Neuronal stem cell (in vitro differentiated cells): ENCODE results near the gene RPGRIP1.
"Not testable (repeated sequence)": the region's sequence is repeated elsewhere in the genome, so short reads cannot be mapped to it uniquely, and the experiment has no call there.

Experiments
- DNase-seq: peaks from one replicate; pipeline ENCODE4 v3.0.0-alpha.2; 2013; ENCODE audit warnings: low spot score
- H2AFZ ChIP-seq: one replicate; pipeline ENCODE4 v1.6.1; 2013; ENCODE audit warnings: mild to moderate bottlenecking, low read length, inconsistent platforms
- H2AK5ac ChIP-seq: 2 replicates; pipeline ENCODE4 v1.6.1; 2013; ENCODE audit warnings: low read depth, mild to moderate bottlenecking, inconsistent platforms, low read length, moderate library complexity, mixed read lengths
- H2BK120ac ChIP-seq: 2 replicates; pipeline ENCODE4 v1.6.1; 2013; ENCODE audit warnings: low read depth, mild to moderate bottlenecking, inconsistent platforms, low read length, moderate library complexity, mixed read lengths
- H2BK12ac ChIP-seq: one replicate; pipeline ENCODE4 v1.6.1; 2013; ENCODE audit warnings: low read length, inconsistent platforms
- H2BK15ac ChIP-seq: 2 replicates; pipeline ENCODE4 v1.6.1; 2013; ENCODE audit warnings: mild to moderate bottlenecking, low read length, inconsistent platforms, mixed read lengths
- H2BK5ac ChIP-seq: one replicate; pipeline ENCODE4 v1.6.1; 2013; ENCODE audit warnings: inconsistent platforms, mild to moderate bottlenecking, low read length, moderate library complexity
- H3K14ac ChIP-seq: one replicate; pipeline ENCODE4 v1.6.1; 2013; ENCODE audit warnings: low read length, inconsistent platforms
- H3K18ac ChIP-seq: 2 replicates; pipeline ENCODE4 v1.6.1; 2013; ENCODE audit warnings: low read length, inconsistent platforms
- H3K23ac ChIP-seq: 2 replicates; pipeline ENCODE4 v1.6.1; 2013; ENCODE audit warnings: low read depth, mild to moderate bottlenecking, mixed read lengths, low read length, inconsistent platforms; ENCODE audit not compliant: poor library complexity
- H3K27ac ChIP-seq: replicated peaks from 3 replicates; pipeline ENCODE4 v1.5.1; 2013; ENCODE audit warnings: low read length, inconsistent platforms
- H3K27me3 ChIP-seq, 3 experiments: 2 replicates each; pipeline ENCODE4 v1.6.1; 2013; ENCODE audit warnings: low read length in 3 of 3, mild to moderate bottlenecking in 2 of 3, inconsistent platforms in 1 of 3, low read depth in 1 of 3, mixed read lengths in 1 of 3, moderate library complexity in 1 of 3; ENCODE audit not compliant: control insufficient read depth in 3 of 3, insufficient read depth in 3 of 3
- H3K36me3 ChIP-seq, 2 donors: replicated peaks in 1 of 2; 2 replicates each; pipeline ENCODE4 v1.6.1; 2013; ENCODE audit warnings: low read length in 2 of 2; ENCODE audit not compliant: control insufficient read depth in 2 of 2, insufficient read depth in 2 of 2
- H3K4ac ChIP-seq: 2 replicates; pipeline ENCODE4 v1.6.1; 2013; ENCODE audit warnings: inconsistent platforms, mild to moderate bottlenecking, low read length, moderate library complexity
- H3K4me1 ChIP-seq, 2 donors: 1 replicate in 1 of 2; 2 replicates in 1 of 2; pipeline ENCODE4 v1.6.1; 2013; ENCODE audit warnings: low read length in 2 of 2, low read depth in 1 of 2; ENCODE audit not compliant: control insufficient read depth in 2 of 2, insufficient read depth in 1 of 2
- H3K4me2 ChIP-seq: one replicate; pipeline ENCODE4 v1.6.1; 2013; ENCODE audit warnings: mild to moderate bottlenecking, low read length, inconsistent platforms; ENCODE audit not compliant: insufficient read depth, poor library complexity, severe bottlenecking
- H3K4me3 ChIP-seq, 2 donors: 2 replicates each; pipeline ENCODE4 v1.5.1; 2013; ENCODE audit warnings: low read length in 2 of 2, mild to moderate bottlenecking in 2 of 2, inconsistent platforms in 1 of 2, moderate library complexity in 1 of 2
- H3K79me1 ChIP-seq: one replicate; pipeline ENCODE4 v1.6.1; 2013; ENCODE audit warnings: low read depth, mild to moderate bottlenecking, inconsistent platforms, low read length, moderate library complexity
- H3K9ac ChIP-seq: one replicate; pipeline ENCODE4 v1.6.1; 2013; ENCODE audit warnings: mild to moderate bottlenecking, low read depth, low read length, inconsistent platforms; ENCODE audit not compliant: poor library complexity
- H3K9me3 ChIP-seq, 2 donors: replicated peaks in 1 of 2; 2 replicates each; pipeline versions ENCODE3 to v1.6.1; 2013; ENCODE audit warnings: low read length in 2 of 2, mild to moderate bottlenecking in 2 of 2, inconsistent platforms in 1 of 2, low read depth in 1 of 2, mixed read lengths in 1 of 2, moderate library complexity in 1 of 2; ENCODE audit not compliant: control insufficient read depth in 2 of 2, insufficient read depth in 1 of 2
- H4K8ac ChIP-seq: one replicate; pipeline ENCODE4 v1.6.1; 2013; ENCODE audit warnings: low read depth, mild to moderate bottlenecking, inconsistent platforms, low read length, moderate library complexity
- H4K91ac ChIP-seq: one replicate; pipeline ENCODE4 v1.6.1; 2013; ENCODE audit warnings: low read length, low read depth, mild to moderate bottlenecking, inconsistent platforms; ENCODE audit not compliant: poor library complexity
- WGBS, 2 donors: extraction: QIAGEN DNeasy Blood & Tissue Kit; methylation state at CpG; one replicate each; pipeline ENCODE4 v1.1.7; 2013; ENCODE audit warnings: missing lambda C conversion rate in 2 of 2, mixed read lengths in 1 of 2; ENCODE audit not compliant: insufficient read length in 2 of 2, insufficient replicate concordance in 1 of 2; ENCODE audit errors: extremely low coverage in 2 of 2; 5-methylcytosine and 5-hydroxymethylcytosine counted together

RPGRIP1 gene

DNA sequence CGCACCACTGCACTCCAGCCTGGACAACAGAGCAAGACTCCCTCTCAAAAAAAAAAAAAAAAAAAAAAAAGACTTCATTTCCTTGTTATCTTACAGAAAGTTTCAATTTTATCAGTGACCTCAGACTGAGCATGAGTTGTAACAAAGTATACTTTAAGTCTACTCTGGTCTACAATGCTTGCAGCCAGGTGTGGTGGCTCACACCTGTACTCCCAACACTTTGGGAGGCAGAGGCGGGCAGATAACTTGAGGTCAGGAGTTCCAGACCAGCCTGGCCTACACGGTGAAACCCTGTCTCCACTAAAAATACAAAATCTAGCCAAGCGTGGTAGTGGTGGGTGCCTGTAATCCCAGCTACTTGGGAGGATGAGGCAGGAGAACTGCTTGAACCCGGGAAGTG is 28.7 kb upstream of the RPGRIP1 start:
- H2AFZ ChIP-seq = no peak overlapping the region
- no peak overlapping the region for H4K8ac ChIP-seq
- no peaks in the 10 kb centered on the region for H3K27me3 ChIP-seq
- no peak overlapping the region for H3K4me3 ChIP-seq
- H3K9ac ChIP-seq = no peak overlapping the region
- H2BK5ac ChIP-seq = no peak overlapping the region
- DNase-seq = no peak
- H3K4me2 ChIP-seq = no peak overlapping the region
- H4K91ac ChIP-seq = no peak overlapping the region
- H2BK12ac ChIP-seq = no peak overlapping the region
- no peak overlapping the region for H3K18ac ChIP-seq
- H3K14ac ChIP-seq = no peak overlapping the region
- peaks cover 4% of the 10 kb centered on the region for H3K79me1 ChIP-seq
- peaks cover 16 to 100% of the 10 kb centered on the region in 2 donors for H3K36me3 ChIP-seq
- H3K4ac ChIP-seq = no peak overlapping the region
- H3K27ac ChIP-seq = no peak overlapping the region
- no peaks in the 10 kb centered on the region for H3K4me1 ChIP-seq
- H2AK5ac ChIP-seq = no peak overlapping the region
- no CpG with 5 or more reads among the region's 5 CpGs for WGBS, 2 donors
- peaks cover 0 to 19% of the 10 kb centered on the region in 2 donors for H3K9me3 ChIP-seq
- H2BK120ac ChIP-seq = no peak overlapping the region
- H2BK15ac ChIP-seq = no peak overlapping the region
- H3K23ac ChIP-seq = no peak overlapping the region

DNA sequence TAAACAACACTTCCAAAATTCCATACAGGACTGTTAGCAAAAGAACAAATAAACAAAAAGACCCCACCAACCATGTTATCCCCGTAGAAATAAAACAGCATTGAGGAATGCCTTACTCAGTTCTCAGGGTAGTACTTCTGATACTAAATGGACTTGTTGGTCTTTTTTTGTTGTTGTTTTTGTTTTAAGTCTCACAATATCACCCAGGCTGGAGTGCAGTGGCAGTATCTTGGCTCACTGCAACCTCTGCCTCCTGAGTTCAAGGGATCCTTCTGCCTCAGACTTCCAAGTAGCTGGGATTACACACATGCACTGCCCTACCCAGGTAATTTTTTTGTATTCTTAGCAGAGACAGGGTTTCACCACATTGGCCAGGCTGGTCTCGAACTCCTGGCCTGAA is 27.7 kb upstream of the RPGRIP1 start:
- Histone ChIP-seq H3K4me3 (no peak overlapping the region), H2BK5ac (no peak overlapping the region), H2AFZ (no peak overlapping the region), H3K4me2 (no peak overlapping the region), H2BK15ac (no peak overlapping the region), H4K8ac (no peak overlapping the region), H3K27ac (no peak overlapping the region), H3K36me3 (peaks cover 16 to 100% of the 10 kb centered on the region in 2 donors), H2BK120ac (no peak overlapping the region), H3K23ac (no peak overlapping the region), H3K27me3 (no peaks in the 10 kb centered on the region), H3K79me1 (peaks cover 4% of the 10 kb centered on the region), H4K91ac (no peak overlapping the region), H3K4me1 (no peaks in the 10 kb centered on the region), H3K4ac (no peak overlapping the region), H3K9ac (no peak overlapping the region), H2BK12ac (no peak overlapping the region), H3K14ac (no peak overlapping the region), H3K18ac (no peak overlapping the region), H2AK5ac (no peak overlapping the region), H3K9me3 (peaks cover 0 to 19% of the 10 kb centered on the region in 2 donors)
- WGBS, 2 donors = no CpG with 5 or more reads among the region's 2 CpGs
- no peak for DNase-seq

DNA sequence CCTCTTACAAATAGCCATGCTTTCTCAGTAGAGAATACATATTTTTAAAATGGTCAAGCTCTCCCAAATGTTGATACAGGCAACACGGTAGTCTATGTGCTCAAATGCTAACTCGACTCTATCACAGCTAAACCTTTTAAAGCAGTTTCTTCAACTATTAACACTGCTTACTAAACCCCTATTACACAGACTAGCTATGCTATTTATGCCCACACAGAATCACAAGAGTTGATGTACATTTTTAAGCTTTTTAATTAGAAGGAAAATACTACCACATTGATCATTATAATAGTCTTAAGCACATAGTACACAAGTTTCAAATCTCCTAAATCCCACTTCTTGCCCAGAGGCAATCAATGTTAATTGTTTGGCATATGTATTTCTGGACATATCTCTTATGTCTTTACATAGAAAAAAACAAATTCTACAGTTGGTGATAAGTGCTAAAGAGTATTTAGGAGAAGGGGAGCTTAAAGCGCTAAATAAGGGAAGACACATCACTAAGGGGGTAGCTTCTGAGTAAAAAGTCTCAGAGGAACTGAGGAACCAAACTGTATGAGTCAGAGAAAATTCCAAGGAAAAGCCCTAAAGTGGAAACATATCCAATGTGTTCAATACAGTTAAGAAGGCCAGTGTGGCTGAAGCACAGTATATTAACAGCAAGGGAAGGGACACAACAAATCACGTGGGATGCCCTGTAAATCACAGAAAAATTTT is 24.3 kb upstream of the RPGRIP1 start:
- no peak overlapping the region for H3K4me3 ChIP-seq
- H3K23ac ChIP-seq = no peak overlapping the region
- DNase-seq = no peak
- no peak overlapping the region for H2AFZ ChIP-seq
- no peak overlapping the region for H4K8ac ChIP-seq
- no peak overlapping the region for H2BK120ac ChIP-seq
- H2AK5ac ChIP-seq = no peak overlapping the region
- no peak overlapping the region for H2BK5ac ChIP-seq
- H3K4me1 ChIP-seq = no peaks in the 10 kb centered on the region
- no peaks in the 10 kb centered on the region for H3K27me3 ChIP-seq
- H3K18ac ChIP-seq = no peak overlapping the region
- H3K9me3 ChIP-seq = peaks cover 0 to 9% of the 10 kb centered on the region in 2 donors
- H3K14ac ChIP-seq = no peak overlapping the region
- H3K4me2 ChIP-seq = no peak overlapping the region
- peaks cover 4% of the 10 kb centered on the region for H3K79me1 ChIP-seq
- no peak overlapping the region for H2BK15ac ChIP-seq
- no peak overlapping the region for H4K91ac ChIP-seq
- H3K36me3 ChIP-seq = peaks cover 17 to 98% of the 10 kb centered on the region in 2 donors
- no peak overlapping the region for H3K4ac ChIP-seq
- no peak overlapping the region for H3K9ac ChIP-seq
- no peak overlapping the region for H2BK12ac ChIP-seq
- H3K27ac ChIP-seq = no peak overlapping the region
- no CpG with 5 or more reads among the region's 4 CpGs for WGBS, 2 donors

DNA sequence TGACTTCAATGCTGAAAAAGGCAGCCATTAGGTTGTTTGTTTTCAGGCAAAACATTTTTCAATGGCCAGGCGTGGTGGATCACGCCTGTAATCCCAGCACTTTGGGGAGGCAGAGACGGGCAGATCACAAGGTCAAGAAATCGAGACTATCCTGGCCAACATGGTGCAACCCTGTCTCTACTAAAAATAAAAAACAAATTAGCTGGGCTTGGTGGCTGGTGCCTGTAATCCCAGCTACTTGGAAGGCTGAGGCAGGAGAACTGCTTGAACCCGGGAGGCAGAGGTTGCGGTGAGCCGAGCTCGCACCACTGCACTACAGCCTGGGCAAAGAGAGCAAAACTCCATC is 23.8 kb upstream of the RPGRIP1 start:
- H3K9ac ChIP-seq, H3K18ac ChIP-seq, H3K4ac ChIP-seq, DNase-seq, H4K8ac ChIP-seq, H3K4me2 ChIP-seq, H3K27ac ChIP-seq, H2BK15ac ChIP-seq, H3K9me3 ChIP-seq, H2BK12ac ChIP-seq, H3K79me1 ChIP-seq, H4K91ac ChIP-seq, H3K14ac ChIP-seq, H2BK5ac ChIP-seq, H3K27me3 ChIP-seq, H2BK120ac ChIP-seq, H2AFZ ChIP-seq, H3K23ac ChIP-seq, H3K4me3 ChIP-seq, H3K4me1 ChIP-seq, H2AK5ac ChIP-seq: not testable (repeated sequence)
- no CpG with 5 or more reads among the region's 8 CpGs for WGBS, 2 donors
- H3K36me3 ChIP-seq = peaks cover 14 to 98% of the 10 kb centered on the region in 2 donors
